Lung microvascular endothelial cell (primary cell): ENCODE results near the gene EDA. TPM values are rescaled to one million over a fixed set of nuclear protein-coding genes. Genes with fewer than 3 reads are reported as not detected.
"Not testable (repeated sequence)": the region's sequence is repeated elsewhere in the genome, so short reads cannot be mapped to it uniquely, and the experiment has no call there.

Experiments used
- DNase-seq, 2 donors: peaks; one replicate each; pipeline versions ENCODE4 v3.0.0 to v3.0.0-alpha.2; 2010; ENCODE audit warnings: low read depth in 2 of 2
- total RNA-seq: library from RNA; depleted of rRNA; stranded (reverse); fragments of >200 nt; gene quantifications from 2 replicates; pipeline ENCODE4 v1.2.1, GENCODE V29; 2014

The EDA gene
- total RNA-seq, 1 donor from 2014 or later = 0.20 TPM

GRCh38 chrX:69746051-69746450 is 130.1 kb downstream of the EDA start:
- no peak for DNase-seq

GRCh38 chrX:69748055-69748454 is 132.1 kb downstream of the EDA start:
- DNase-seq = no peak

- DNase-seq = no peak
Observed at GRCh38 chrX:69759921-69760625, 144.2 kb downstream of the EDA start.

- no peak for DNase-seq
Observed at GRCh38 chrX:69761633-69762032, 145.7 kb downstream of the EDA start.

- DNase-seq = no peak
Observed at GRCh38 chrX:69762340-69762739, 146.4 kb downstream of the EDA start.

GRCh38 chrX:69793260-69793935 is 177.5 kb downstream of the EDA start:
- DNase-seq = no peak

- no peak for DNase-seq
Observed at GRCh38 chrX:69795702-69796101, 179.8 kb downstream of the EDA start.

- DNase-seq = no peak
Observed at GRCh38 chrX:69807400-69807799, 191.5 kb downstream of the EDA start.

- no peak for DNase-seq
Observed at GRCh38 chrX:69808375-69808774, 192.5 kb downstream of the EDA start.

GRCh38 chrX:69813677-69814076 is 197.8 kb downstream of the EDA start:
- DNase-seq = no peak

GRCh38 chrX:69815063-69815462 is 199.2 kb downstream of the EDA start:
- no peak for DNase-seq

GRCh38 chrX:69815519-69815918 is 199.6 kb downstream of the EDA start:
- DNase-seq = no peak

GRCh38 chrX:69844636-69845035 is 228.7 kb downstream of the EDA start:
- no peak for DNase-seq

- DNase-seq = not testable (repeated sequence)
Observed at GRCh38 chrX:69859999-69860398, 244.1 kb downstream of the EDA start.

GRCh38 chrX:69876221-69876620 is 260.3 kb downstream of the EDA start:
- no peak for DNase-seq

- no peak for DNase-seq
Observed at GRCh38 chrX:69884210-69884609, 268.3 kb downstream of the EDA start.

- DNase-seq = no peak
Observed at GRCh38 chrX:69896046-69896445, 280.1 kb downstream of the EDA start.

- DNase-seq = no peak
Observed at GRCh38 chrX:69900491-69900890, 284.6 kb downstream of the EDA start.

GRCh38 chrX:69906447-69906846 is 290.5 kb downstream of the EDA start:
- DNase-seq = no peak

GRCh38 chrX:69914781-69915180 is 298.9 kb downstream of the EDA start:
- DNase-seq = no peak

- no peak for DNase-seq
Observed at GRCh38 chrX:69919749-69920148, 303.8 kb downstream of the EDA start.

GRCh38 chrX:69932323-69932722 is 316.4 kb downstream of the EDA start:
- DNase-seq = no peak

GRCh38 chrX:69948276-69948797 is 332.4 kb downstream of the EDA start:
- no peak for DNase-seq
